8988T (cell line): ENCODE measurements around the gene HAL.

Experiments used
- DNase-seq: peaks from one replicate; pipeline ENCODE4 v3.0.0; 2011

HAL gene, protein sequence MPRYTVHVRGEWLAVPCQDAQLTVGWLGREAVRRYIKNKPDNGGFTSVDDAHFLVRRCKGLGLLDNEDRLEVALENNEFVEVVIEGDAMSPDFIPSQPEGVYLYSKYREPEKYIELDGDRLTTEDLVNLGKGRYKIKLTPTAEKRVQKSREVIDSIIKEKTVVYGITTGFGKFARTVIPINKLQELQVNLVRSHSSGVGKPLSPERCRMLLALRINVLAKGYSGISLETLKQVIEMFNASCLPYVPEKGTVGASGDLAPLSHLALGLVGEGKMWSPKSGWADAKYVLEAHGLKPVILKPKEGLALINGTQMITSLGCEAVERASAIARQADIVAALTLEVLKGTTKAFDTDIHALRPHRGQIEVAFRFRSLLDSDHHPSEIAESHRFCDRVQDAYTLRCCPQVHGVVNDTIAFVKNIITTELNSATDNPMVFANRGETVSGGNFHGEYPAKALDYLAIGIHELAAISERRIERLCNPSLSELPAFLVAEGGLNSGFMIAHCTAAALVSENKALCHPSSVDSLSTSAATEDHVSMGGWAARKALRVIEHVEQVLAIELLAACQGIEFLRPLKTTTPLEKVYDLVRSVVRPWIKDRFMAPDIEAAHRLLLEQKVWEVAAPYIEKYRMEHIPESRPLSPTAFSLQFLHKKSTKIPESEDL

DNA sequence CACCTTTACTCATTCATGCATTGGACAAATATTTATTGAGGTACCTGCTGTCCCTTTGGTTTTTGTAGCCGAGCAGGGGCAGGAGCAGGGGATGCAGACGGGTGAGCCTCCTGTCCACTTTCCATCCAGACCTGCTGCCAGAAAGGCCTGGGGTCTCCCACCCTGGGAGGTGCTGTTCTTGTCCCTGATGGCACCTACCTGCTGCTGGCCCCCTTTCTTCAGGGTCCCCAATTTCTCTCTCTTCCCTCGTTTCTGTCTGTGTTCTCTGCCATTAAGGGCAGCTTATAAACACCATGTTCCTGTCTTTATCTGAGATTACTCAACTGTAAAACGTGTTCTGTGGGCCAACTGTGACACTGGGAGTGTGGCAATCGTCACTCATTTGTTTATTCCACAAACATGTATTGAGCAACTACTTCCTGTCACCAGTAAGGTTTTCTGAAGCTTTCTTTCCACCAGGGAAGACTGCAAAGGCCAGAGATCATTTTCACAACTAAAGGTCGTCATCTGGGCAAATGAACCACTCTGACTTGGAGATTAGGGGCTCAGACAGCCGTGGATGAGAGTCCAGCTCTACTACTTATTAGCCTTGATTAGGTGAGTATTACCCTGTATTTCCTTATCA is at the start of gene HAL:
HAL (minus strand) TSS at position 311 of the 625 bp plus-strand sequence. CDS start 434 bp downstream, outside the sequence.
- DNase-seq: no peak

DNA sequence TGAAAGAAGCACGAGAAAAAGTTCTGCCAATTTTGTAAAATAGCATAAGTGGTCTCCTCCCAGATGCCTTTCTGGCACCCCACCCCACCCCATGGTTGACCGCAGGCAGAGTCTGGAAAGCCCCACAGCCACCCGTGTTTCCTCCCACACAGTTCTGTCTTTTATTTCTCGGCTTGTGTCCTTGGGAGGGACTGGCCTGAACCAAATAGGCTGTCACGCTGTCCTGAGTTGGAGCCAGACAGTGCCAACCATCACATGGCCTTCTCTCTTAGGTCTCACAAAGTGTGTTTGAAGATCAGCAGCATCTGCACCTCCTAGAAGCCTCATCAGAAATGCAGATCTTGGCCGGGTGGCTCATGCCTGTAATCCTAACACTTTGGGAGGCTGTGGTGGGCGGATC is 49.4 kb upstream of the HAL start:
- DNase-seq: no peak

DNA sequence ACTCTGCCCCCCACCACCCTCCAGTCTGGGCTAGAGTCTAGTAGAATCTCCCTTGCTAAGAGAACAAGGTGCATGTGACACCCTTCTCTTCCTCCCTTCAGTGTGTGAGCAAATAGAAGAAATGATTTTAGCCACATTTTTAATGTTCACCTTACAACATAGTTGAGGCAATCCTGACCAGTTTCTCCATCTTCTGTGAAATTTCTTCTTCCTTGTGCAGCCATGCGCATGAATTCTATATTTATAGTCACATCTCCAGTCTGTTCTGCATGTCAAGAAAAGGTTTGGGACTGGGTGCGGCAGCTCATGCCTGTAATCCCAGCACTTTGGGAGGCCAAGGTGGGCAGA is 48.8 kb upstream of the HAL start:
- DNase-seq: no peak

DNA sequence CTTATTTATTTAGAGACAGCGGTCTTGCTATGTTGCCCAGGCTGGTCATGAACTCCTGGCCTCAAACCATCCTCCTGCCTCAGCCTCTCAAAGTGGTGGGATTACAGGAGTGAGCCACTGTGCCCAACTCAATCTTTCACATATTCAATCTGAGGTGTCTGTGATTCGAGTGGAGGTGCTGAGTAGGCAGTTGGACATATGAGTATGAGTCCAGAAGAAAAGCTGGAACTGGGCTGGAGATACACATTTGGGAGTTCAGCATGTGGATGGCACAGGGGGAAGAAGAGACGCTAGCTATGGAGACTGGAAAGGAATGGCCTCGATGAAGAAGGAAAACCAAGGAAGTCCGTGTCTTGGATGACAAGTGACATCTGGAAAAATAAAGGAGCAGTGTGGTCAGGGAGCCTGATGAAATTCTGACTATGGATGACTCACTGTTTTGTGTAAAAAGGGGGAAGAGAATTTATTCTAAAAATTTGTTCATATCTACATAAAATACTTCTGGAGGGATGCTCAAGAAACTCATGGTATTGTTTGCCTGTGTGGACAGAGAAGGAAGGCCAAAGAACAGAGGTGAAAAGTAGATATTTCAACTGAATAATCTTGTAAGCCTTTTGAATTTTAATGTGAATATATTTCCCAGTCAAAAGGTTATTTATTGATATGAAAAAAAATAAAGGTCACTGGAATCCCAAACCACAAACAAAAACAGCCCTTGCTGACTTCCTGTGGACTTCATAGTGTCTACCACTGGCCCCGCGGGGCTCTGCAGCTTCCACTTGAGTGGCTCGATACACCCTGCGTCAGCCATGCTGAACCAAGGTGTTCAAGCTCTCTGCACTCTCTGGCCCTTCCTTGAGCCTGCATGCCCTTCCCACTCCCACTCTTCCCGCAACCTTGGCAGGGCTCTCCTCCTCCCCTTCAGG is 48.1 kb upstream of the HAL start:
- DNase-seq: no peak

DNA sequence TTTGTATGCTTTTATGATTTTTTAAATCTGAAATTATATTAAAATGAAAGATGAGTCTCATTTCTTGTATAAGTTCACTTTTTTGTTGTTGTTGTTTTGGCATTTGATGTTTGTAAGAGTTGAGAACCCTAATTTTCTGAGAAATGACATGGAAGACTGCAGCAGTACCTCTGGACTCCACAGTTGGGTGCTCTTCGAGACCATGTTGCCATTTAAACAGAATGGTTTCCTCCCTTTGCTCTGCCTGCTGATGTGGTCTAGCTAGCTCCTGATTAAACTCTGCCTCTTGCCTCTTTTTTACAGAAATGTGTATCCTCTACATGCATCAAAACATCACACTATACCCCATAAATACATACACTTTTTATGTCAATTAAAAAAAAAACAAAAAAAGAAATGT is 45.0 kb upstream of the HAL start:
- DNase-seq: no peak

DNA sequence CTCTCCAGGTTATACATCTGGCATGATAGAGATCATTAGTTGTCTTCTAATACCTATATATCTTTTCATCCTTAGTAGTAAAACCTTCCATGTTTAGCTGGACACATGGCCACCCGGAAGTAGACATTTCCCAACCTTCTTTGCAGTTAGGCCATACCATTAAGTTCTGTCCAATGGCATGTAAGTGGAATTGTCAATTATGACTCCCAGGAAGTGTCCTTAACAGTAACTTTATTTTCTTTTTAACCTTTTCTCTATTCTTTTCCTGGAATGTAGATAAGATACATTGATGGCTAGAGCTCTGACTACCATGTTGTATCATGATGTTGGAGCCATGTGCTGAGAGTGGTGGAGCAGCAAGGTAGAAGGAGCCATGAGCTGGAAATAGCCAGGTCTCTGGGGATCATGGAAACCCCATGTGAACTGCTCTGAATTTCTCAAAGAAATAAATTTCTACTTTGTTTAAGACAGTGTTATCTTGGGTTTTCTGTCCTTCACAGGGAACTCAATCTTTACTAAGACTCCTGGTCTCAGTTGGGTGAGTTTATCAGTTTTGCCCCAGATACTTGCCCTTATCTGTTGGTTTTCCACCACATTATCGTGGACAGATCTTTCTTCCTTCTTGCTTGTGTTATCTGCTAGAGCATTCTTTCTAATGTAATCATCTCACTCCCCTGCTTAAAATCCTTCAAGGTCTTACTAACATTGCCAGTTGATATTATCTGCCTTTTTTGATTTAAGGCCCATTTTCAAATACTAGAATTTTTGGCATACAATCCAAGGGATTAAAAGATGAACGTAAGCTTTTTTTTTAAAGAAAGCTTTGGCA is 44.4 kb upstream of the HAL start:
- DNase-seq: no peak

DNA sequence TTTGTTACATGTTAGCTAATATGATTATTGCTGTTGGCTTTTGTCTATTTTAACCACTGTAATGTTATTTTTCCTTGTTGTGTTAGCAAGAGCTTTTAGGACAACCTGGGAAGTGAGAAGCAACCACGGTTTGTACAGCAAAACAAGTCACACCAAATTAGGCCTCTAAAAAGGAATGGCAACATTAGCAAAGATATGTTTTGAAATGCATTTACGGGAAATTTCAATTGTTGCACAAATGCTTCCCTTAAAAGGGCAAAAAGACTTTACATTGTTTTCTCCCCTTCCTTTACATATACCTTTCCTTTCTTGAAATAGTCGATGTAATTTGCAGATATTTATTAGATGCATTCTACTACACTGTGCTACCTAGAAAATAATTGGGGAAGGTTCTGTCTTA is 43.4 kb upstream of the HAL start:
- DNase-seq: no peak

DNA sequence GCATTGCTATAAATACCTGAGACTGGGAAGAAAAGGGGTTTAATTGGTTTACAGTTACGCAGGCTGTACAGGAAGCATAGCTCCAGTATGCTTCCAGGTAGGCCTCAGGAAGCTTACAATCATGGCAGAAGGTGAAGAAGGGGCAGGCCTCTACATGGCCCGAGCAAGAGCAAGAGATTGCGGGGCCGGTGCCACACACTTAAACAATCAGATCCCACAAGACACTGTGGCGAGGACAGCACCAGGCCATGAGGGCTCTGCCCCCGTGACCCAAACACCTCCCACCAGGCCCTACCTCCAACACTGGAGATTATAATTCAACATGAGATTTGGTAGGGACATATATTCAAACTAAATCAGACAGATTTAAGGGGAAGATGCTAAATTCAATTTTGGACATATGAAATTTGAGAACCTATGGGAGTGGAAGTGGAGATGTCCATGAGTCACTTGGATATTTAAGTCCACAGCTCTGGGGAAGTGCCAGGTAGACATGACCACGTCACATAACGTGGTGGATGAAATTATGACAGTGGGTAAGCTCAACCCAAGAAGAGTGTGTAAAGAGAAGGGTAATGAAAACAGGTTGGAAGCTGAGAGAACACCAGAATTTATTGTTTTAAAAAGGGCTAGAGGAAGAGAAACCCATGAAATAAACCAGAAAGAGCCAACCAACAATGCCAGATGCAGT is 40.8 kb upstream of the HAL start:
- no peak for DNase-seq

DNA sequence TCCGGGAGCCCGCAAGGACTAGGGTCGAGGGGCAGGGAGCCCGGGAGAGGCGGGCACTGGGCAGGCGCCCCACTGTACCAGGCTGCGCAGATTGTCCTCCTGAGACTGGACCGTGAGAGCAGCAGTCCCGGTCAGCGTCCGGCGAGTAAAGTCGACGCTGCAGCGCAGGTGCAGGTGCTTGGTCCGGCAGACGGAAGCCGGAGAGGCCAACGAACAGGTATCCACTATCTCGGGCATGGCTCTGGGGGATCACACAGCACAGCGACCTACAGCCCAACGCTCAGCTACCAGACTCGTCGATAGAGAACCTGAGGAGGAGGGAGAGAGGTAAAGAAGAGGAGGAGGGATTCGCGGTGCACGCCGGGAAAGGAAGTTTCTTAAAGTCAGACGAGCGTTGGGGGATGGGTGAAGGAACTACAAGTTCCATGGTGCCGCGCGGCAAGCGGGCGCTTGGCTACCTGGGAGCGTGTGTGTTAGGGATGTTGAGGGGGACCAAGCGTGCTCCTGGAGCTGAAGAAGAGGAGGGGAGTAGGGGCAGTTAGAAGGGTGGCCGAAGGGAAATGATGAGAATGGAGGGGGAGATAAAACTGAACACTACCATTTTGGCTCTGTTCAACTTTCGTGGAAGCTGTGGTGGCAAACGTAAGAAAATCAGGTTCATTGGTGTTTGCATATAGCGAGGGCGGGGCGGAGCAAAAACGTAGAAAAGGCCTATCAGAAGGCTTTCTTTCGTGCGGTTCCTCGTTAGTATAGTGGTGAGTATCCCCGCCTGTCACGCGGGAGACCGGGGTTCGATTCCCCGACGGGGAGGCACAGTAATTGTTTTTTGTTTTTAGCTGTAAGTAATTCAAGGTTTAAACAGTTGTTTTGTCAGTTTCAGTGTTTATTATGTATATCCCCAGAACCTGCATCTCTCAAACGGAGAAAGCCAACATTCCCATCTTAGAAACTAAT is 39.4 kb upstream of the HAL start, which contains the start of gene LTA4H:
LTA4H (minus strand) TSS at position 305 of the 954 bp plus-strand sequence; CDS start at position 237, 68 bp downstream.
- DNase-seq: peak; percentile 64

DNA sequence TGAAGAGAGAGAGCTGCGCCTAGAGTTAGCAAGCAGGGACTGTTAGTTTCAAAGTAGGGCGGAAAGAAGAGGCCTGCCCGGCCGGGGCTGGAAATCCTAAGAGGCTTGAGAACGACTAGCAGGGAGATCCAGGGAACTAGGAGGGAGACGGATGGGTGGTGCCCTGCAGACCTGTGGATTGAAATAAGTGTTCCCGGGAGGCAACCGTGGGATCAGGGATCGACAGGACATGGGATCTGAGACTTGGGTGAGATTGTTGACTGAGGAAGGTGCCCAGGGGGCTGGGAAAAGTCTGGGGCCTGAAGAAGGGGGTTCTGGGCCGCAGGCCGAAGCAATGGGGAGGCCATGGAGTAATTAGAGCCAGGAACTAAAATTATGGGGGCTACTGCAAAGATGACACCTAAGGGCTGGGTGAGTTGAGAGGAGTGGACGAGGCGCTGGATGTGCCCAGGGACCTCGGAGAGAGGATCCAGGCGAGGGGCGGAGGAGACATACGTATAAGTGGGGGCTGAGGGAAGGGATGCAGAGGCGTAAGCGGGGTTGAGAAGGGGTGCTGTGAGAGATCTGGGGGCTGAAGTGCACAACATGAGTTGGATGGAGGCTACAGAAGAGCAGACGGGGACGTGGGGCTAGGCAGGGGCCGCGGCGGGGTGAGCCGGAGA is 38.6 kb upstream of the HAL start:
- no peak for DNase-seq

DNA sequence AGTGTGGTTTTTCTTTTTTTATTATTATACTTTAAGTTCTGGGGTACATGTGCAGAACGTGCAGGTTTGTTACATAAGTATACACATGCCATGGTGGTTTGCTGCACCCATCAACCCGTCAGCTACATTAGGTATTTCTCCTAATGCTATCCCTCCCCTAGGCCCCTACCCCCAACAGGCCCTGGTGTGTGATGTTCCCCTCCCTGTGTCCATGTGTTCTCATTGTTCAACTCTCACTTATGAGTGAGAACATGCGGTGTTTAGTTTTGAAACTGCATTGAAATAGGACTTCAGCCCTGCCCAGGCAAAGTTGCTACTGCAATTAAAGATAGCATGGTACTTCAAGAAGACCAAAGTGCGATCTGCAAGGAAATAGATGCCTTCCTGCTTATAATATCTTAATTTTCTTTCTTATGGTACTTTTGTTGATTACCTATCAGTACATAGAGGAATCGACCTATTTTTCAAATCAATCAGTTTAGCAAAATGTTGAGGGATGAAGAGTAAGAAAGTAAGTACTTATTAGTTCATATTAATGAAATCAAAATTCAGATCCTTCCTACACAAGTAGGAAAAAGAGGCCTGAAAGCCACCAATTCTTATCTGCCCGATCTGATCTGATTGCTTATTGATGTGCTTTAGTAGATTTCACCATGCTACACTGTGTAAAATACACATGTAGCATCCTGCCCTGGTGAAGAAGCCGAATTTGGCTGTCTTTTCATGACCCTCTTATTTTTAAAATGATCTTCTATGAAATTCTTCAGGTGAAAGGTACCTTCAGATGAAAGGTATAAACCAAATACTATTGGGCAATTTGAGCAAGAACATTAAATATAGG is 37.6 kb upstream of the HAL start:
- no peak for DNase-seq

DNA sequence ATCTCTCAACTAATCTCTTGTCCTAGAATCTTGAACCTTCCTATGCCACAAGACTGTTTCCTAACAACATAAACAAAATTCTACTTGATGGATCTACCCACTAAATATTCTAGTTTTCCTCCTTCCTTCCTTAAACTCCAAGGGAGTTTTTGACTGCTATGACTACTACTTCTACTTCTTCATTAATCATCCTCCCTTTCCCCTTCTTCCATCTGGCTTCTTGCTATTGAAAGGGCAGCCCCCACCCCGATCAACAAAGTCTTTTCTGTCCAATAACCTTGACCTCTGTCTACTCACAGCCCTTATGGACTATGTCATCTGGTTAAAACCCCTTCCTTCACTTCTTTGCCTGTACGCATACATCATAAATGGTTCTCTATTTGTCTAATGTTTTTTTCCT is 33.7 kb upstream of the HAL start:
- no peak for DNase-seq

DNA sequence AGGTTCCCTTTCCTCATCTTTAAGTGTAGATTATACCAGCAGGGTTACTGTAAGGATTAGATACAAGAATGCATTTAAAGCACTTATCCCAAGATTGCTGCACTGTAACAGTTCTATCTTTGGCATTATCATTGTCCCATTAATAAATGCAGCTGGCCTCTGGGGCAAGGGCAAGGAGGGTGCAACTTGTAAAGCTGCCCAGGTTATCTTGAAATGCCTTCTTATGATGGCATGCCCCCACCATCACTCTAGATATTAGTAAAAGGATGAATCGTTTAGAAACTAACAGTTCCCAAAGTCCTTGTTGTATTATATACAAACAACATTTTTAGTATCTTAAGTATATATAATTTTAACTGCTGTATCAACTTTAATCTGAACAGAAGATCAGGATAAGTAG is 32.4 kb upstream of the HAL start:
- no peak for DNase-seq

DNA sequence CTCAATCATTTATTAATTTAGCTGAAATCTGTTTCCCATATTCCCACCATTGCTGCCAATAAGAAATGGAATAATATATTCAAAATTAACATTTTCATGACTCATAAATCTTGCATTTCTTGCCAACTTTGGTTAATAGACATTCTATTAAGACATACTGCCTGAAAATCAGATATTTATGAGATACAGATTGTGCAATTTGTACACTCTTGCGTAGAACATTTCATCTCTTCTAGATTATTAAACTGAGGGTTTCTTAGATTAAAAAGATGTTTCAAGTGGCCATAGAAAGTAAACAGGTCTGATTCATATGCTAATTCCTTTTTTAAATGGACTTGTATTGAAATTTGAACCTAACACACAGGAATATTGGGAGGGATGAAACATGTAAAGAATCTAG is 30.2 kb upstream of the HAL start:
- no peak for DNase-seq

DNA sequence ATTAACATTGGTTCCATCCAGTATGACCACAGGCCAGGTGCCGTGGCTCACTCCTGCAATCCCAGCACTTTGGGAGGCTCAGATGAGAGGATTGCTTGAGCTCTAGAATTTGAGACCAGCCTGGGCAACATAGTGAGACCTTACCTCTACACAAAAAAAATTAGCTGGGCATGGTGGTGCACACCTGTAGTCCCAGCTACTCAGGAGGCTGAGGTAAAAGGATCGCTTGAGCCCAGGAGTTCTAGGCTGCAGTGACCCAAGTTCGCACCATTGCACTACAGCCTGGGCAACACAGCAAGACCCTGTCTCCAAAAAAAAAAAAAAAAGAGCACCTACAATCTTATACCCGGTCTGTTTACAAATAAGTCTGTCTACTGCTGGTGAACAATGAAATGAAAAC is 29.4 kb upstream of the HAL start:
- DNase-seq: no peak

DNA sequence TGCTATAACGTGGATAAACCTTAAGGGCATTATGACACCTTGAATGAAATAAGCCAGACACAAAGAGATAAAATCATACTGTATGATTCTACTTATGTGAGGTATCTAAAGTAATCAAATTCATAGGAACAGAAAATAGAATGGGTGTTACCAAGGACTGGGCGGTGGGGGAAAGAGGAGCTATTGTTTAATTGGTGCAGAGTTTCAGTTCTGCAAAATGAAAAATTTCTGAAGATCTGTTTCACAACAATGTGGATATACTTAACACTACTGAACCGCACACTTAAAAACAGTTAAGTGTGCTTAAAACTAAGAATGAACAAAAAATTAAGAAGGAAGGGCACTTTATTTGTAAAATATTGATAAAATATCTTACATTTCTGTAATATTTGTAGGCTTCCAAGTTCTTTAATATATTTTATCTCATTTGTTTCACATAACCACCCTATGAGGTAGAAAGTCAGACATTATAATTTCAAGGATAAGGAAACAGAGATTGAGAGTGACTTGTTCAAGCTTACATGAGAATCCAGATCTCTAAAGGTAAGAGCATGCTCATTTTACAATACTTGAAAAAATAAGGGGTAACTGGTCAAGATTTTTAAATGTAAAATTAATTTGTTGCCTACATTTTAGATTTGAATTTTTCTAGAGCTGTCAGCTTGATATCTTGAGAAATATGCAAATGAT is 24.3 kb upstream of the HAL start:
- no peak for DNase-seq

DNA sequence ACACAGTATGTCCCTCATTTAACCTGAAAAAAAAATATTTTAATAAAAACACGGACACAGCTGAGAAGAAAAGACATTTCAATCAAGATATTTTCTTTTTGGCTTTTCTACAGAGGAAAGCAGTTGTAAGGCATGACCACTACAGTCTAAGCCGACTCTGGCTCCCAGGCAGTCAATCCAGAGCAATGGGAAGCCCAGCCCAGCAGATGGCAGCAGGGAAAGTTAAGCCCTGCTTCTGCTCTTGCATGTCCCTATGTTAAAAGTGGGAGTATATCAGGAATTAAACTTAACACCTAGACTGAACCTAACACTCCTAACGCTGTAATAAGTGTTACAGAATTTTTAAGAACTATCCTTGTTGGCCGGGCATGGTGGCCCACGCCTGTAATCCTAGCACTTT is 19.5 kb upstream of the HAL start:
- DNase-seq: no peak
